Body of pancreas (tissue), 4 donors: ENCODE measurements around the gene NMS. TPM values are rescaled to one million over a fixed set of nuclear protein-coding genes. Genes with fewer than 3 reads are reported as not detected.
A peak's percentile ranks its signal among the peaks of the same experiment; 100 is the strongest.
"Not testable (repeated sequence)": the region's sequence is repeated elsewhere in the genome, so short reads cannot be mapped to it uniquely, and the experiment has no call there.

ENCODE experiments used
- ATAC-seq: fragments of 150-250 bp; one replicate; pipeline ENCODE4 v1.9.1; 2016
- DNase-seq, 4 donors: peaks; one replicate each; pipeline ENCODE4 v3.0.0-alpha.2; 2019
- H3K27ac ChIP-seq, 4 donors: fragments of 200-600 bp; sonication (generic); 1 replicate in 3 of 4; 2 replicates in 1 of 4; pipeline versions ENCODE4 v1.5.1 to v1.6.1; 2016 to 2019; ENCODE audit warnings: mild to moderate bottlenecking in 1 of 4, mixed read lengths in 1 of 4, moderate library complexity in 1 of 4
- H3K27me3 ChIP-seq, 2 donors: fragments of 200-600 bp; sonication (generic); one replicate each; pipeline ENCODE4 v1.6.0; 2016; ENCODE audit warnings: mild to moderate bottlenecking in 1 of 2
- H3K36me3 ChIP-seq, 2 donors: fragments of 200-600 bp; sonication (generic); replicated peaks in 1 of 2; 2 replicates each; pipeline ENCODE4 v1.5.1; 2016; ENCODE audit warnings: low read depth in 2 of 2; ENCODE audit not compliant: insufficient read depth in 1 of 2
- H3K4me1 ChIP-seq: fragments of 200-600 bp; sonication (generic); one replicate; pipeline ENCODE4 v1.6.0; 2016
- H3K4me3 ChIP-seq, 2 donors: fragments of 200-600 bp; sonication (generic); 1 replicate in 1 of 2; 2 replicates in 1 of 2; pipeline ENCODE4 v1.5.1; 2016 to 2019
- H3K9me3 ChIP-seq, 3 donors: fragments of 200-600 bp; sonication (generic); 1 replicate in 2 of 3; 2 replicates in 1 of 3; pipeline ENCODE4 v1.5.1; 2016
- CTCF ChIP-seq, 7 experiments: fragments of 450-650 bp in 4 of 7; fragments of 200-600 bp in 3 of 7; sonication (generic) in 3 of 7; IDR thresholded peaks; one replicate each; pipeline ENCODE4 v1.5.1; 2016 to 2019; ENCODE audit warnings: antibody characterized with exemption in 7 of 7
- POLR2A ChIP-seq, 3 donors: fragments of 450-650 bp; IDR thresholded peaks; one replicate each; pipeline ENCODE4 v1.6.1; 2016; ENCODE audit warnings: antibody characterized with exemption in 3 of 3, mild to moderate bottlenecking in 2 of 3
- WGBS, 2 donors: methylation state at CpG; one replicate each; pipeline ENCODE4 v1.1.5; 2017; 5-methylcytosine and 5-hydroxymethylcytosine counted together
- intact Hi-C: fragments of 100-400 bp; cut with DNase I; formaldehyde crosslinking; loops from one replicate; pipeline ENCODE4 v1.15.1; 2023
- total RNA-seq, 2 donors: library from RNA; depleted of rRNA; stranded (reverse); fragments of >200 nt; gene quantifications; one replicate each; pipeline ENCODE4 v1.1.0, GENCODE V29; 2016

NMS gene
- total RNA-seq, 2 donors from 2014 or later: not detected

- Histone ChIP-seq H3K9me3 (no peaks in the 10 kb centered on the region), H3K27me3 (no peaks in the 10 kb centered on the region), H3K36me3 (no peaks in the 10 kb centered on the region), H3K4me3 (no peak overlapping the region), H3K4me1 (no peaks in the 10 kb centered on the region), H3K27ac (no peak overlapping the region)
- no peak for TF ChIP-seq CTCF (IDR thresholded peaks at IDR 0.05)
- no peak for TF ChIP-seq POLR2A (IDR thresholded peaks at IDR 0.05)
- ATAC-seq (no peak), DNase-seq (no peak)
- intact Hi-C loops: no loop called here
Observed at GRCh38 chr2:100451734-100452133, 18.5 kb upstream of the NMS start.

GRCh38 chr2:100453853-100454252 is 16.4 kb upstream of the NMS start:
- WGBS, 2 donors: 68 to 72% methylated on average over 4 of the region's 4 CpGs
- no peak for TF ChIP-seq POLR2A (IDR thresholded peaks at IDR 0.05)
- TF ChIP-seq CTCF (IDR thresholded peaks at IDR 0.05): no peak
- intact Hi-C loops: no loop called here

GRCh38 chr2:100456357-100456756 is 13.9 kb upstream of the NMS start:
- DNase-seq, H3K27me3 ChIP-seq, H3K4me3 ChIP-seq, ATAC-seq, H3K36me3 ChIP-seq, H3K4me1 ChIP-seq, H3K27ac ChIP-seq, H3K9me3 ChIP-seq, intact Hi-C loops: not testable (repeated sequence)

More at GRCh38 chr2:100453853-100454252, 16.4 kb upstream of the NMS start:
- Histone ChIP-seq H3K36me3 (no peaks in the 10 kb centered on the region), H3K4me3 (no peak overlapping the region), H3K27me3 (no peaks in the 10 kb centered on the region), H3K4me1 (no peaks in the 10 kb centered on the region), H3K27ac (no peak overlapping the region), H3K9me3 (no peaks in the 10 kb centered on the region)
- no peak for ATAC-seq
- DNase-seq: no peak

- no peak for DNase-seq
- no peak overlapping the region for H3K27ac ChIP-seq
- H3K36me3 ChIP-seq: no peaks in the 10 kb centered on the region
- H3K9me3 ChIP-seq: no peaks in the 10 kb centered on the region
- no peaks in the 10 kb centered on the region for H3K27me3 ChIP-seq
- WGBS, 2 donors: 47 to 58% methylated on average over 1 of the region's 1 CpG
- ATAC-seq: no peak
- TF ChIP-seq POLR2A (IDR thresholded peaks at IDR 0.05) (no peak), CTCF (IDR thresholded peaks at IDR 0.05) (no peak)
- no peaks in the 10 kb centered on the region for H3K4me1 ChIP-seq
- intact Hi-C loops: no loop called here
- H3K4me3 ChIP-seq: no peak overlapping the region
Observed at GRCh38 chr2:100460904-100461530, 9.3 kb upstream of the NMS start.

- ATAC-seq (no peak), DNase-seq (peak in 1 of 4 donors; percentile 7)
- intact Hi-C loops: no loop called here
- no peak overlapping the region for H3K27ac ChIP-seq
- WGBS, 2 donors: 14 to 17% methylated on average over 16 of the region's 16 CpGs
- H3K4me3 ChIP-seq: no peak overlapping the region
- H3K36me3 ChIP-seq: no peaks in the 10 kb centered on the region
- no peaks in the 10 kb centered on the region for H3K27me3 ChIP-seq
- TF ChIP-seq CTCF (IDR thresholded peaks at IDR 0.05): no peak
- no peak for TF ChIP-seq POLR2A (IDR thresholded peaks at IDR 0.05)
- no peaks in the 10 kb centered on the region for H3K9me3 ChIP-seq
- no peaks in the 10 kb centered on the region for H3K4me1 ChIP-seq
Observed at GRCh38 chr2:100470898-100471514, 724 bp downstream of the NMS start.
